ENCODE measurements around the gene PLEKHH1. TPM values are rescaled to one million over a fixed set of nuclear protein-coding genes. Genes with fewer than 3 reads are reported as not detected.

Gene PLEKHH1
- total and polyA plus RNA-seq, 11 donors, result 2.4 to 9.2 (median 5.2) TPM

DNA sequence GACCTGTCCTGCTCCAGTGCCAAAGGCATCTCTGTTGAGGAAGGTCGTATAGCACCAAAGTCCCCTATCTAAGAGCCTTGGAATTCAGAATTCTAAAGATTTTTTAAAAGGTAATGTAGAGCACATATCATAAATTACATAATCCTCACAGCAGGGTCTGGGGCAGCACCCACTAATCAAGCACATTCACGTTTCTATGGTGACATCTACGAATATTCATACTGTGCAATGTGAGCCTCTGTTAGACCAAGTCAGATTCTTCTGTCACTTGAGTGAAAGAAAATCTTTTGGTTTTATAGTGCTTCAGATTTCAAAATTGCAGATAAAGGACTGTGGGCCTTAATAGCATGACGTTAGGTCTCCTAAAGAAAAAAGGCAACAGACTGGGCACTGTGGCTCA is 31.4 kb upstream of the PLEKHH1 start:
- ATAC-seq (no peak), DNase-seq (no peak)
- TF ChIP-seq POLR2A (IDR thresholded peaks at IDR 0.05), result no peak
- TF ChIP-seq, protein P1, sequence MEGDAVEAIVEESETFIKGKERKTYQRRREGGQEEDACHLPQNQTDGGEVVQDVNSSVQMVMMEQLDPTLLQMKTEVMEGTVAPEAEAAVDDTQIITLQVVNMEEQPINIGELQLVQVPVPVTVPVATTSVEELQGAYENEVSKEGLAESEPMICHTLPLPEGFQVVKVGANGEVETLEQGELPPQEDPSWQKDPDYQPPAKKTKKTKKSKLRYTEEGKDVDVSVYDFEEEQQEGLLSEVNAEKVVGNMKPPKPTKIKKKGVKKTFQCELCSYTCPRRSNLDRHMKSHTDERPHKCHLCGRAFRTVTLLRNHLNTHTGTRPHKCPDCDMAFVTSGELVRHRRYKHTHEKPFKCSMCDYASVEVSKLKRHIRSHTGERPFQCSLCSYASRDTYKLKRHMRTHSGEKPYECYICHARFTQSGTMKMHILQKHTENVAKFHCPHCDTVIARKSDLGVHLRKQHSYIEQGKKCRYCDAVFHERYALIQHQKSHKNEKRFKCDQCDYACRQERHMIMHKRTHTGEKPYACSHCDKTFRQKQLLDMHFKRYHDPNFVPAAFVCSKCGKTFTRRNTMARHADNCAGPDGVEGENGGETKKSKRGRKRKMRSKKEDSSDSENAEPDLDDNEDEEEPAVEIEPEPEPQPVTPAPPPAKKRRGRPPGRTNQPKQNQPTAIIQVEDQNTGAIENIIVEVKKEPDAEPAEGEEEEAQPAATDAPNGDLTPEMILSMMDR (IDR thresholded peaks at IDR 0.05), result no peak
- Histone ChIP-seq H3K9me3 (no peaks in the 10 kb centered on the region), H3K27ac (no peak overlapping the region), H3K27me3 (no peaks in the 10 kb centered on the region), H3K4me1 (no peaks in the 10 kb centered on the region), H3K4me3 (no peak overlapping the region), H3K36me3 (no peaks in the 10 kb centered on the region)
- 75 to 82% (median 78%) methylated on average over 4 of the region's 4 CpGs for WGBS, 4 donors
- intact Hi-C loops (cut with DNase I), result no loop called here

DNA sequence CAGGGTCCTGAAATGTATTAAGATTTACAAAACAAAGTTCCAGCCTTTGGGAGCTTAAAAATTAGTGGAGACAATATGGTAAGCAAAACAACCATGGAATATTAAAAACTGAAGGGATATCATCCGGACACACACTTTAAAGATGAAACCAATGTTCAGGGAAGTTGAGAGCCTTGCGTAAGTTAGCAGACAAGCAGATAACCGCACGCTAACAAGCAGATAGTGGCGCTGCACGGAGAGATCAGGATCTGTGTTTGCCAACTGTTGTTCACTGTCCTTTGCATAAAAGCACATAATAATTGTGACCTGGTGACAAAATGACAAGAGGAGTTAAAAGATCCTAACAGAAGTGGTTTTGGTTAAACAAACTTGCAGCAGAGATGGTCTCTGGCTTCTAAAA is 30.2 kb upstream of the PLEKHH1 start:
- H3K27ac ChIP-seq, result no peak overlapping the region
- 54 to 63% (median 58%) methylated on average over 6 of the region's 6 CpGs for WGBS, 4 donors
- ATAC-seq (no peak), DNase-seq (no peak)
- no peaks in the 10 kb centered on the region for H3K36me3 ChIP-seq
- no peak for TF ChIP-seq POLR2A (IDR thresholded peaks at IDR 0.05)
- TF ChIP-seq, protein P1 (IDR thresholded peaks at IDR 0.05), result no peak
- H3K4me1 ChIP-seq, result no peaks in the 10 kb centered on the region
- H3K9me3 ChIP-seq, result no peaks in the 10 kb centered on the region
- intact Hi-C loops (cut with DNase I), result no loop called here
- no peaks in the 10 kb centered on the region for H3K27me3 ChIP-seq
- H3K4me3 ChIP-seq, result no peak overlapping the region

GRCh38 chr14:67503331-67503730 is 29.8 kb upstream of the PLEKHH1 start:
- H3K4me3 ChIP-seq, result no peak overlapping the region
- WGBS, 4 donors, result 70 to 80% (median 75%) methylated on average over 7 of the region's 7 CpGs

DNA sequence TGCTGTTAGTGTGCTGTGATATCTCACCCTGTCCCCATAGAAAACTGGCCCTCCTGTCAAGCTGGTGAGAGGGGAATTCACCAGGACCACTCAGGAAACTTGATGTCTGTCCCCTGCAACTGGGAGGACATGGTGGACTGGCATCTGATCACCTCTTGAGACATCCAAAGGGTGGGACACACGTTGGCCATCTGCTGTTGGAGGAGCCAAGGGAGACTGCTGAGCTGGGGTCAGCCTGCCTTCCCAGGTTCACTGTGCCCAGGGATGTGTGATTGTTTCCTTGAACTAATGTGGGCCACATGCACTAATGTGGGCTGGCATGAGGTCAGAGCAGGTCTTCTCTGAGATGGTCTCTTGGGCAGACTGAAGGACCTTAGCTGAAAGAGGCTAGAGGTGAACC is 27.8 kb upstream of the PLEKHH1 start:
- no peaks in the 10 kb centered on the region for H3K9me3 ChIP-seq
- no peaks in the 10 kb centered on the region for H3K27me3 ChIP-seq
- no peak overlapping the region for H3K4me3 ChIP-seq
- intact Hi-C loops (cut with DNase I), result no loop called here
- no peak for TF ChIP-seq POLR2A (IDR thresholded peaks at IDR 0.05)
- TF ChIP-seq, protein P1 (IDR thresholded peaks at IDR 0.05), result no peak
- H3K36me3 ChIP-seq, result no peaks in the 10 kb centered on the region
- no peak overlapping the region for H3K27ac ChIP-seq
- ATAC-seq (no peak), DNase-seq (no peak)
- no peaks in the 10 kb centered on the region for H3K4me1 ChIP-seq
- 57 to 89% (median 73%) methylated on average over 1 of the region's 1 CpG for WGBS, 4 donors

More at GRCh38 chr14:67503331-67503730, 29.8 kb upstream of the PLEKHH1 start:
- DNase-seq, result no peak
- TF ChIP-seq, protein P1 (IDR thresholded peaks at IDR 0.05), result no peak
- no peak for TF ChIP-seq POLR2A (IDR thresholded peaks at IDR 0.05)
- no peaks in the 10 kb centered on the region for H3K9me3 ChIP-seq
- no peak overlapping the region for H3K27ac ChIP-seq
- no peaks in the 10 kb centered on the region for H3K36me3 ChIP-seq
- no peak for ATAC-seq
- H3K4me1 ChIP-seq, result no peaks in the 10 kb centered on the region
- H3K27me3 ChIP-seq, result no peaks in the 10 kb centered on the region
- intact Hi-C loops (cut with DNase I), result no loop called here
